Left ventricle myocardium inferior (tissue), 1 donor: ENCODE results near the gene CLEC19A. TPM values are rescaled to one million over a fixed set of nuclear protein-coding genes. Genes with fewer than 3 reads are reported as not detected.

Experiments used
- DNase-seq: peaks from one replicate; pipeline ENCODE4 v3.0.0-alpha.2; 2020
- H3K27ac ChIP-seq: fragments of 200-600 bp; replicated peaks from 2 replicates; pipeline ENCODE4 v1.8.0; 2021
- H3K27me3 ChIP-seq: fragments of 200-600 bp; 2 replicates; pipeline ENCODE4 v1.8.0; 2021; ENCODE audit warnings: low read depth
- H3K36me3 ChIP-seq: fragments of 200-600 bp; 2 replicates; pipeline ENCODE4 v1.8.0; 2021
- H3K4me1 ChIP-seq: fragments of 200-600 bp; 2 replicates; pipeline ENCODE4 v1.8.0; 2021
- H3K4me3 ChIP-seq: fragments of 200-600 bp; 2 replicates; pipeline ENCODE4 v1.8.0; 2021; ENCODE audit warnings: mild to moderate bottlenecking, moderate library complexity
- H3K9me3 ChIP-seq: fragments of 200-600 bp; replicated peaks from 2 replicates; pipeline ENCODE4 v1.8.0; 2021
- CTCF ChIP-seq: fragments of 200-600 bp; IDR thresholded peaks from 2 replicates; pipeline ENCODE4 v1.8.0; 2021; ENCODE audit warnings: antibody characterized with exemption, mild to moderate bottlenecking, borderline replicate concordance
- intact Hi-C: fragments of 100-400 bp; cut with micrococcal nuclease; formaldehyde crosslinking; loops from one replicate; pipeline ENCODE4 v1.11.0; 2022
- total RNA-seq: library from RNA; stranded (reverse); fragmentation: NEBNext Ultra II Directional; extraction: Animal tissue kit (Norgen Biotek cat#: 25700); gene quantifications from one replicate; pipeline ENCODE4 v1.2.1, GENCODE V29; 2021
- donor health status: DM: no; HTN: yes; CAD: no; lungs with severe emphysema.

Gene CLEC19A
- total RNA-seq, 1 donor from 2014 or later: not detected

GRCh38 chr16:19284207-19284606 lies 1.3 kb upstream of the CLEC19A start:
- Histone ChIP-seq H3K9me3 (no peaks in the 10 kb centered on the region), H3K27ac (no peak overlapping the region), H3K4me3 (no peak overlapping the region), H3K4me1 (no peaks in the 10 kb centered on the region), H3K36me3 (no peaks in the 10 kb centered on the region), H3K27me3 (peaks cover 42% of the 10 kb centered on the region)
- intact Hi-C loops: no loop called here
- DNase-seq: no peak
- TF ChIP-seq CTCF: no peak

GRCh38 chr16:19286827-19287226 lies 1.3 kb downstream of the CLEC19A start:
- no peak for TF ChIP-seq CTCF
- Histone ChIP-seq H3K4me1 (no peaks in the 10 kb centered on the region), H3K4me3 (no peak overlapping the region), H3K27ac (no peak overlapping the region), H3K36me3 (no peaks in the 10 kb centered on the region), H3K27me3 (peaks cover 39% of the 10 kb centered on the region), H3K9me3 (no peaks in the 10 kb centered on the region)
- DNase-seq: no peak
- intact Hi-C loops: no loop called here

- no peak for DNase-seq
- no peak overlapping the region for H3K27ac ChIP-seq
- intact Hi-C loops: no loop called here
- H3K9me3 ChIP-seq: no peaks in the 10 kb centered on the region
- H3K27me3 ChIP-seq: peaks cover 39% of the 10 kb centered on the region
- no peaks in the 10 kb centered on the region for H3K36me3 ChIP-seq
- no peak for TF ChIP-seq CTCF
- no peak overlapping the region for H3K4me3 ChIP-seq
- no peaks in the 10 kb centered on the region for H3K4me1 ChIP-seq
Observed at GRCh38 chr16:19287241-19287640, 1.7 kb downstream of the CLEC19A start.

- H3K27ac ChIP-seq: no peak overlapping the region
- no peaks in the 10 kb centered on the region for H3K9me3 ChIP-seq
- DNase-seq: no peak
- H3K36me3 ChIP-seq: no peaks in the 10 kb centered on the region
- peaks cover 46% of the 10 kb centered on the region for H3K27me3 ChIP-seq
- H3K4me3 ChIP-seq: no peak overlapping the region
- intact Hi-C loops: no loop called here
- H3K4me1 ChIP-seq: no peaks in the 10 kb centered on the region
- no peak for TF ChIP-seq CTCF
Observed at GRCh38 chr16:19288872-19289799, 3.6 kb downstream of the CLEC19A start.

- Histone ChIP-seq H3K9me3 (no peaks in the 10 kb centered on the region), H3K4me3 (no peak overlapping the region), H3K36me3 (no peaks in the 10 kb centered on the region), H3K4me1 (no peaks in the 10 kb centered on the region), H3K27me3 (peaks cover 46% of the 10 kb centered on the region), H3K27ac (no peak overlapping the region)
- intact Hi-C loops: no loop called here
- no peak for TF ChIP-seq CTCF
- DNase-seq: no peak
Observed at GRCh38 chr16:19289811-19290485, 4.4 kb downstream of the CLEC19A start.
